DMS 273 (cell line): Measurements from ENCODE around the gene RFX3.

Source experiments
- DNase-seq: peaks from one replicate; lab custom pipeline; 2025; ENCODE audit not compliant: unreplicated experiment; lab: John Stamatoyannopoulos, UW

RFX3 gene

GRCh38 chr9:3525836-3526164 lies at the start of gene RFX3:
RFX3 (minus strand) TSS chr9:3526001; CDS start chr9:3395588, 130,413 bp downstream.
- peak; percentile 94 for DNase-seq

GRCh38 chr9:3571500-3571899 lies 45.7 kb upstream of the RFX3 start:
- no peak for DNase-seq

- DNase-seq: no peak
These were observed 43.7 kb upstream of the RFX3 start for GRCh38 chr9:3569529-3569928.

- DNase-seq: no peak
These were observed 42.2 kb upstream of the RFX3 start for GRCh38 chr9:3567988-3568387.

GRCh38 chr9:3553076-3553765 lies 27.4 kb upstream of the RFX3 start:
- DNase-seq: no peak

GRCh38 chr9:3549225-3549624 lies 23.4 kb upstream of the RFX3 start:
- no peak for DNase-seq

GRCh38 chr9:3548648-3549047 lies 22.8 kb upstream of the RFX3 start:
- DNase-seq: no peak

GRCh38 chr9:3541206-3541605 lies 15.4 kb upstream of the RFX3 start:
- DNase-seq: no peak

GRCh38 chr9:3534614-3535404 lies 9.0 kb upstream of the RFX3 start:
- no peak for DNase-seq

GRCh38 chr9:3532158-3532557 lies 6.4 kb upstream of the RFX3 start:
- DNase-seq: no peak

GRCh38 chr9:3528451-3528850 lies 2.6 kb upstream of the RFX3 start:
- DNase-seq: no peak

GRCh38 chr9:3526997-3527940 lies 1.5 kb upstream of the RFX3 start:
- DNase-seq: peak; percentile 41

GRCh38 chr9:3526165-3526996 lies 580 bp upstream of the RFX3 start:
- peak; percentile 92 for DNase-seq

- DNase-seq: peak; percentile 60
These were observed 535 bp downstream of the RFX3 start for GRCh38 chr9:3525096-3525835.

- no peak for DNase-seq
These were observed 3.8 kb downstream of the RFX3 start for GRCh38 chr9:3521966-3522365.

- no peak for DNase-seq
These were observed 5.2 kb downstream of the RFX3 start for GRCh38 chr9:3520564-3520963.

- DNase-seq: no peak
These were observed 8.3 kb downstream of the RFX3 start for GRCh38 chr9:3517377-3518048.

GRCh38 chr9:3516667-3517330 lies 9.0 kb downstream of the RFX3 start:
- no peak for DNase-seq

GRCh38 chr9:3515405-3515804 lies 10.4 kb downstream of the RFX3 start:
- DNase-seq: no peak
